Keratinocyte (primary cell): ENCODE results near the gene NRG2. TPM values are rescaled to one million over a fixed set of nuclear protein-coding genes. Genes with fewer than 3 reads are reported as not detected.

ENCODE experiments used
- DNase-seq: peaks from one replicate; pipeline ENCODE4 v3.0.0-alpha.2; 2011; ENCODE audit warnings: low read depth, missing footprints, low spot score
- FAIRE-seq: peaks from 2 replicates; lab custom pipeline; 2011; peaks lifted over from hg19 to GRCh38; lab: Jason Lieb, UNC
- H2AFZ ChIP-seq: 2 replicates; pipeline ENCODE4 v1.6.0; 2012; ENCODE audit warnings: low read length, control low read depth, inconsistent platforms; ENCODE audit not compliant: control insufficient read depth
- H3K27ac ChIP-seq: 2 replicates; pipeline ENCODE4 v1.5.1; 2011; ENCODE audit warnings: low read length; ENCODE audit not compliant: control insufficient read depth, insufficient read depth
- H3K27me3 ChIP-seq: 3 replicates; pipeline ENCODE4 v1.6.0; 2011; ENCODE audit warnings: low read length; ENCODE audit not compliant: control insufficient read depth, insufficient read depth; ENCODE audit errors: extremely low read depth
- H3K36me3 ChIP-seq, 2 experiments: 2 replicates in 1 of 2; 3 replicates in 1 of 2; pipeline ENCODE4 v1.5.1; 2011; ENCODE audit warnings: low read length in 2 of 2, mild to moderate bottlenecking in 1 of 2; ENCODE audit not compliant: control insufficient read depth in 2 of 2, insufficient read depth in 2 of 2; ENCODE audit errors: extremely low read depth in 1 of 2
- H3K4me1 ChIP-seq: 3 replicates; pipeline ENCODE4 v1.5.1; 2011; ENCODE audit warnings: low read length; ENCODE audit not compliant: control insufficient read depth, insufficient read depth; ENCODE audit errors: extremely low read depth
- H3K4me2 ChIP-seq: 3 replicates; pipeline ENCODE4 v1.6.0; 2011; ENCODE audit warnings: low read depth, low read length; ENCODE audit not compliant: control insufficient read depth, insufficient read depth; ENCODE audit errors: extremely low read depth
- H3K4me3 ChIP-seq, 3 experiments: fragments of 200-600 bp in 1 of 3; sonication (generic) in 1 of 3; 2 replicates in 2 of 3; 3 replicates in 1 of 3; pipeline ENCODE4 v1.5.1; 2011 to 2016; ENCODE audit warnings: low read length in 3 of 3, mild to moderate bottlenecking in 3 of 3, control low read depth in 2 of 3, inconsistent platforms in 1 of 3, low read depth in 1 of 3, mixed read lengths in 1 of 3, mixed run types in 1 of 3, moderate library complexity in 1 of 3; ENCODE audit not compliant: control insufficient read depth in 2 of 3, insufficient read depth in 2 of 3; ENCODE audit errors: extremely low read depth in 1 of 3
- H3K79me2 ChIP-seq: 2 replicates; pipeline ENCODE4 v1.6.0; 2012; ENCODE audit warnings: low read length; ENCODE audit not compliant: control insufficient read depth, insufficient read depth
- H3K9ac ChIP-seq: 3 replicates; pipeline ENCODE4 v1.6.0; 2011; ENCODE audit warnings: low read length; ENCODE audit not compliant: control insufficient read depth, insufficient read depth; ENCODE audit errors: extremely low read depth
- H3K9me1 ChIP-seq: 3 replicates; pipeline ENCODE4 v1.6.0; 2011; ENCODE audit warnings: low read length; ENCODE audit not compliant: control insufficient read depth, insufficient read depth; ENCODE audit errors: extremely low read depth
- H3K9me3 ChIP-seq: 2 replicates; pipeline ENCODE4 v1.5.1; 2012; ENCODE audit warnings: low read depth, low read length; ENCODE audit not compliant: control insufficient read depth
- H4K20me1 ChIP-seq: 3 replicates; pipeline ENCODE4 v1.6.0; 2011; ENCODE audit warnings: low read length; ENCODE audit not compliant: control insufficient read depth, insufficient read depth; ENCODE audit errors: extremely low read depth
- CTCF ChIP-seq, 3 experiments: IDR thresholded peaks in 1 of 3; conservative IDR thresholded peaks in 1 of 3; optimal IDR thresholded peaks in 1 of 3; 2 replicates in 2 of 3; 3 replicates in 1 of 3; pipeline versions ENCODE3 to v1.5.1; 2011; ENCODE audit warnings: low read length in 3 of 3, mild to moderate bottlenecking in 3 of 3, moderate library complexity in 2 of 3, control low read depth in 1 of 3, inconsistent platforms in 1 of 3; ENCODE audit not compliant: insufficient read depth in 2 of 3; ENCODE audit errors: extremely low read depth in 1 of 3
- EZH2 ChIP-seq: IDR thresholded peaks from one replicate; pipeline ENCODE4 v1.6.1; 2012; ENCODE audit warnings: inconsistent platforms, mild to moderate bottlenecking, low read length, moderate library complexity
- dilution Hi-C: fragments of 300-500 bp; cut with MboI; formaldehyde crosslinking; loops from one replicate; pipeline ENCODE4 v1.7.0; 2020; ENCODE audit warnings: low sequenced_read_pairs; ENCODE audit not compliant: extremely low pct_ligation_motif_present
- polyA plus RNA-seq, 5 experiments: library from polyadenylated mRNA; depleted of rRNA in 3 of 5; stranded (reverse) in 3 of 5; stranded (forward) in 1 of 5; unstranded in 1 of 5; fragments of >200 nt; gene quantifications; 1 replicate in 1 of 5; 2 replicates in 3 of 5; 3 replicates in 1 of 5; pipeline versions ENCODE4 v1.2.1 to v1.2.3, GENCODE V29; 2011 to 2012; ENCODE audit warnings: missing spikeins in 2 of 5, low read depth in 1 of 5, low replicate concordance in 1 of 5

The NRG2 gene
- polyA plus RNA-seq, 1 donor (not counting 4 experiments of a cell fraction or from before 2014, with no cell fraction given) = 0.13 TPM

- DNase-seq (no peak), FAIRE-seq (no peak)
- H3K9ac ChIP-seq = no peak overlapping the region
- H2AFZ ChIP-seq = no peak overlapping the region
- H3K9me1 ChIP-seq = no peaks in the 10 kb centered on the region
- no peaks in the 10 kb centered on the region for H3K4me1 ChIP-seq
- no peaks in the 10 kb centered on the region for H3K36me3 ChIP-seq
- H3K9me3 ChIP-seq = no peaks in the 10 kb centered on the region
- TF ChIP-seq EZH2 (no peak), CTCF (optimal IDR thresholded peaks at IDR 0.05 in 1 of 3, IDR thresholded peaks at IDR 0.05 in 1 of 3, conservative IDR thresholded peaks at IDR 0.05 in 1 of 3; ENCODE audit: extremely low read depth in 1 of 3, insufficient read depth in 2 of 3, low read length in 3 of 3) (no peak)
- no peak overlapping the region for H3K4me3 ChIP-seq
- no peaks in the 10 kb centered on the region for H4K20me1 ChIP-seq
- no peak overlapping the region for H3K4me2 ChIP-seq
- no peaks in the 10 kb centered on the region for H3K79me2 ChIP-seq
- dilution Hi-C loops = loop anchor here (25.0 kb wide), 1 partner anchor 127 kb away; no protein-coding TSS in a partner anchor
- no peak overlapping the region for H3K27ac ChIP-seq
- H3K27me3 ChIP-seq = peaks cover 16% of the 10 kb centered on the region
These were observed 207.4 kb downstream of the NRG2 start for GRCh38 chr5:139835656-139836055.

- no peaks in the 10 kb centered on the region for H3K4me1 ChIP-seq
- H3K4me3 ChIP-seq = no peak overlapping the region
- H3K9ac ChIP-seq = no peak overlapping the region
- H3K79me2 ChIP-seq = no peaks in the 10 kb centered on the region
- H3K36me3 ChIP-seq = no peaks in the 10 kb centered on the region
- dilution Hi-C loops = loop anchor here (25.0 kb wide), 1 partner anchor 129 kb away; no protein-coding TSS in a partner anchor
- H3K27ac ChIP-seq = no peak overlapping the region
- no peak overlapping the region for H2AFZ ChIP-seq
- no peaks in the 10 kb centered on the region for H3K9me3 ChIP-seq
- DNase-seq (no peak), FAIRE-seq (no peak)
- peaks cover 16% of the 10 kb centered on the region for H3K27me3 ChIP-seq
- H3K9me1 ChIP-seq = no peaks in the 10 kb centered on the region
- TF ChIP-seq EZH2 (no peak), CTCF (optimal IDR thresholded peaks at IDR 0.05 in 1 of 3, IDR thresholded peaks at IDR 0.05 in 1 of 3, conservative IDR thresholded peaks at IDR 0.05 in 1 of 3; ENCODE audit: extremely low read depth in 1 of 3, insufficient read depth in 2 of 3, low read length in 3 of 3) (no peak)
- H4K20me1 ChIP-seq = no peaks in the 10 kb centered on the region
- H3K4me2 ChIP-seq = no peak overlapping the region
These were observed 209.6 kb downstream of the NRG2 start for GRCh38 chr5:139833525-139833924.
